NCI-H748 (cell line): ENCODE data around the gene SOX18.
A peak's percentile ranks its signal among the peaks of the same experiment; 100 is the strongest.
"Not testable (repeated sequence)": the region's sequence is repeated elsewhere in the genome, so short reads cannot be mapped to it uniquely, and the experiment has no call there.

Experiments
- DNase-seq: peaks from one replicate; lab custom pipeline; 2025; ENCODE audit not compliant: unreplicated experiment; lab: John Stamatoyannopoulos, UW

SOX18 gene

DNA sequence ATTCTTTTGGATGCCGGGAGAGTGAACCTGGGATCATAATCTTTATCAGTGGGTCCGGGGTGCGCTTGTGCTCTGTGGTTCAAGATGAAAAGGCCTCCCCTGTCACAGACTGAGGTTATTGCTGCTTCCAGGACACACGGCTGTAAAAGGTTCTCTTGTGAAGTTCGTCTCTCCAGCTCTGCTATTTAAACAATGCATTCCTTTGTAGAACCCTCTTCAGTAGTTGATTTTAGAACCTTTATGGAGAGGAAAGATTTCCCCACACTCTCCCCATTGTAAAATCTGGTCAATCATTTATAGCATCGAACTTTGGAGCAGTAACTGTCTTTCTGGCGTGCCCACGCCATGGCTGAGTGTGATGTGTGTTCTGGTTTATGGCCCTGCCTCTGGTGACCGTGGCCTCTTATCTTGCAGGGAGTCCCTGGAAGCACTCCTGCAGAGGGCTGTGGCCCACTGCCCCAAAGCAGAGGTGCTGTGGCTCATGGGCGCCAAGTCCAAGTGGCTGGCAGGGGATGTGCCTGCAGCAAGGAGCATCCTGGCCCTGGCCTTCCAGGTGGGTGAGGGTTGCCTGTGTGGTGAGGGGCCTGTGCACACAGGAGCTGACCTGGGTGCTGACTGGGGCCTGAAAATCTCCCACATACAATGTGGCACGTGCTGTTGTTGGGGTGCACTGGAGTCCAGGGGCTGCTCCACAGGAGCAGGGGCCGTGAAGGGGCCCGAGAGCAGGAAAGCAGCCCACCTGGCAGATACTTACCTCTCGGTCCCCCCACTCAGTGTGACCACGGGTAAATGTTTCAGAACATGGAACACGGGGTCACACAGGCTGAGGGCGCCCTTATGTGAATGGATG lies 25.1 kb downstream of the SOX18 start:
- DNase-seq = no peak

DNA sequence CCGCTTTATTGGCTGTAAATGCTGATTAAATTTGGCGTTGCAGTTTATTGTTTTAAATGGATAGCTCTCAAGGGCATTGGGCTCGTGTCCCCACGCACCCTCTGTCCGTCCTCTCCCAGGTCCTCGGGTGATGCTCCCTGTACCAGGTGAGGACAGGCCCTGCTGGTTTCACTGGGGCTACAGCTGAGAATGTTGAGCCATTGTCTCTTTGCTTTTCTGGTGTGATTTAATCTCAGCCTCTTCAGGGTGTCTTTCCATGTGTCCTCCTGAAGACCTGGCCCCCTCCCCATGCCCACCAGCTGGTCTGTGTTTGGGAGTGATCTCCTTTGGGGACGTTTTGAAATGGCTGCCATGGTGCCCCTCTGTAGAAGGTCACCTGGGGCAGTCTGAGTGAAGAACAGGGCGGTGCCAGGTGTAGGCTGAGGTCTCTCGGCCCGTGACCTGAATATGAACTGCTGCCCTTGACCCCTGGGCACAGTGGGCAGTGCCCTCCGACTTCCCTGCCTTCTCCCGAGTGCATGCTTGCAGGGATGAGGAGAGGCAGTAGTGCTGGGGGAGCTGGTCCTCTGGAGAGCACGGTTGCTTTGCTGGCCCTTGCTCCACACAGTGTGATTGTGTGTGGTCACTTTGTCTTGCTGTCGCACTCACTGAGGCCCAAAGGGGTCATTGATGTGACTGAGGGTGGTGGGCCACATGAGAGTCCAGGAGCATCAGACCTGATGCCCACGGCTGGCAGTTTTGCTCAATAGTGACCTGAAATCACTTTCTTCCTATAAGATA lies 25.9 kb downstream of the SOX18 start:
- no peak for DNase-seq

- no peak for DNase-seq
These were observed 26.6 kb downstream of the SOX18 start for GRCh38 chr20:64022671-64023360.

DNA sequence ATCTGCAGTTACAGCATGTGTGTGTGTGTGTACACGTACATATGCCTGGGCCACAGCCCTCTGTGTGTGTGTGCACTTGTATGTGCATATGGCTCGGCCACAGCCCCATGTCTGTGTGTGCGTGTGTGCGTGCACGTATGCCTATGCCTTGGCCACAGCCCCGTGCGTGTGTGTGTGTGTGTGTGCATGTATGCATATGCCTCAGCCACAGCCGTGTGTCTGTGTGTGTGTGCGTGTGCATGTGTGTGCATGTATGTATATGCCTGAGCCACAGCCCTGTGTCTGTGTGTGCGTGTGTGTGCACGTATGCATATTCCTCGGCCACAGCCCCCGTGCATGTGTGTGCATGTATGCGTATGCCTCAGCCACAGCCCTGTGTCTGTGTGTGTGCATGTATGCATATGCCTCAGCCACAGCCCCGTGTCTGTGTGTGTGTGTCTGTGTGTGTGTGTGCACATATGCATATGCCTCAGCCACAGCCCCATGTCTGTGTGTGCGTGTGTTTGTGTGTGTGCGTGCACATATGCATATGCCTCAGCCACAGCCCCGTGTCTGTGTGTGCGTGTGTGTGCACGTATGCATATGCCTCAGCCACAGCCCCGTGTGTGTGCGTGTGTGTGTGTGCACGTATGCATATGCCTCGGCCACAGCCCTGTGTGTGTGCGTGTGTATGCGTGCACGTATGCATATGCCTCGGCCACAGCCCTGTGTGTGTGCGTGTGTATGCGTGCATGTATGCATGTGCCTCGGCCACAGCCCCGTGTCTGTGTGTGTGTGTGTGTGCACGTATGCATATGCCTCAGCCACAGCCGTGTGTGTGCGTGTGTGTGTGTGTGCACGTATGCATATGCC lies 28.1 kb downstream of the SOX18 start:
- no peak for DNase-seq

GRCh38 chr20:64015635-64016034 lies 33.8 kb downstream of the SOX18 start:
- DNase-seq = no peak

DNA sequence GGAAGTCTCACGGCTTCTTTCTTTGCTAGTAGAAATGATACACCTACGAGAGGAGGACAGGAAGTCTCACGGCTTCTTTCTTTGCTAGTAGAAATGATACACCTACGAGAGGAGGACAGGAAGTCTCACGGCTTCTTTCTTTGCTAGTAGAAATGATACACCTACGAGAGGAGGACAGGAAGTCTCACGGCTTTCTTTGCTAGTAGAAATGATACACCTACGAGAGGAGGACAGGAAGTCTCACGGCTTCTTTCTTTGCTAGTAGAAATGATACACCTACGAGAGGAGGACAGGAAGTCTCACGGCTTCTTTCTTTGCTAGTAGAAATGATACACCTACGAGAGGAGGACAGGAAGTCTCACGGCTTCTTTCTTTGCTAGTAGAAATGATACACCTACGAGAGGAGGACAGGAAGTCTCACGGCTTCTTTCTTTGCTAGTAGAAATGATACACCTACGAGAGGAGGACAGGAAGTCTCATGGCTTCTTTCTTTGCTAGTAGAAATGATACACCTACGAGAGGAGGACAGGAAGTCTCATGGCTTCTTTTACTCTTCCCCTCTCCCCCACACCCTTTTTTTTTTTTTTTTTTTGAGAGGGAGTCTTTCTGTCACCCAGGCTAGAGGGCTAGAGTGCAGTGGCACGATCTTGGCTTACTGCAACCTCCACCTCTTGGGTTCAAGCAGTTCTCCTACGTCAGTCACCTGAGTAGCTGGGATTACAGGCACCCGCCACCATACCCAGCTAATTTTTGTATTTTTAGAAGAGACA lies 36.9 kb downstream of the SOX18 start:
- not testable (repeated sequence) for DNase-seq

DNA sequence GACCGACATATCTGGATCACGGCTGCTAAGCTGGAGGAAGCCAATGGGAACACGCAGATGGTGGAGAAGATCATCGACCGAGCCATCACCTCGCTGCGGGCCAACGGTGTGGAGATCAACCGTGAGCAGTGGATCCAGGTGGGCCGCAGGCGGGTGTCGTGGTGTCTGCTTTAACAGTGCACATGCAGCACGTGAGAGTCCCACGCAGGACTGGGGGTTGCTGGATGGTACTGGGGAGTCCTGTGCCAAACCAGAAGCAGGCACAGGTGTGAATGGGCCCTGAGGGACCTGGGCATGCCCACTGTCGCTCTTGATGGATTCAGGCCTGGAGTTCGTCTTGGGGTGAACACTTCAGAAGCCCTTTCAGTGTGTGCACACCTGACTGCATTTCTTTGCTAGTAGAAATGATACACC lies 38.1 kb downstream of the SOX18 start:
- no peak for DNase-seq

DNA sequence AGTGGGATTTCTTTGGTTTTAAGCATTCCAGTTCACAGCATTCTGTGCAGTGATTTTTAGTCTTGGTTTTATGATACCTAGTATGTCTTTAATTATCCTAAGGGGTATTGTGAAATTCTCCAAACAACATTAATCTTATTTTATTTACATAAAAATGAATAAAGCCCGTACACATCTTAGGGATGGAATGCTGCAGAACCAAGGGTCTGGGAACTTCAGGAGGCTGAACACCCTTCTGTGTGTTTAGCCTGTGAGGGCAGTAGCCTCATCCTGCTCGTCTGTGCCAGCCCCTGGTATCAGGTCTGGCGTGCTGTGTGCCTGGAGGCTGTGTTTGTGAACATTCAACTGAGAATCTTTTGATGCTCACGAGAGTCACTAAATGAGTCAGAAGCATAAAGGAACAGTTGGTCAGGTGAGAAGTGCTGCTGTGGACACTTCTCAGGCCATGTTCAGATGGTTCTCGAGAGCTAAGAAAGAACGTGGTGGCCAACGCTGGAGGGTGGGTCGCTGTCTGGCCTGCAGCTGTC lies 38.7 kb downstream of the SOX18 start:
- DNase-seq = no peak

GRCh38 chr20:64009811-64010387 lies 39.5 kb downstream of the SOX18 start:
- DNase-seq = no peak

DNA sequence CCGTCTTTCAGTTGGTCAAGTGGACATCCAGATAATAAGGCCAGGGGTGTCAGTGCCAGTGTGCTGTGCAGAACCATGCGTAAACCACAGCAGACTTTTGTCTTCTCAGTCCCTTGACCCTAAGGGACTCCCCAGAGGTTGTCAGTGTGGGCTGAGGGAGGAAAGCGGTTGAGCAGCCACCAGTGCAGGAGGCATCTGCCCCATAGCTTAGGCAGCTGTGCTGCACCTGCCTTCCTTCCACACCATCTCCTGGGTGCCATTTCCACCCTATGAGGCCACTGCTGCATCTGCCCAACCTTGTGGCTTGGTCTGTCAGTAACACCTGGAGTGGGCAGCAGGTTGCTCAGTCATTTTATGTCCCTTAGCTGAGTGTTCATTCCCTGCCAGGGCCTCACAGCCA lies 42.5 kb downstream of the SOX18 start:
- DNase-seq = no peak

- no peak for DNase-seq
These were observed 42.9 kb downstream of the SOX18 start for GRCh38 chr20:64006490-64006889.

GRCh38 chr20:64005394-64005793 lies 44.0 kb downstream of the SOX18 start:
- no peak for DNase-seq

DNA sequence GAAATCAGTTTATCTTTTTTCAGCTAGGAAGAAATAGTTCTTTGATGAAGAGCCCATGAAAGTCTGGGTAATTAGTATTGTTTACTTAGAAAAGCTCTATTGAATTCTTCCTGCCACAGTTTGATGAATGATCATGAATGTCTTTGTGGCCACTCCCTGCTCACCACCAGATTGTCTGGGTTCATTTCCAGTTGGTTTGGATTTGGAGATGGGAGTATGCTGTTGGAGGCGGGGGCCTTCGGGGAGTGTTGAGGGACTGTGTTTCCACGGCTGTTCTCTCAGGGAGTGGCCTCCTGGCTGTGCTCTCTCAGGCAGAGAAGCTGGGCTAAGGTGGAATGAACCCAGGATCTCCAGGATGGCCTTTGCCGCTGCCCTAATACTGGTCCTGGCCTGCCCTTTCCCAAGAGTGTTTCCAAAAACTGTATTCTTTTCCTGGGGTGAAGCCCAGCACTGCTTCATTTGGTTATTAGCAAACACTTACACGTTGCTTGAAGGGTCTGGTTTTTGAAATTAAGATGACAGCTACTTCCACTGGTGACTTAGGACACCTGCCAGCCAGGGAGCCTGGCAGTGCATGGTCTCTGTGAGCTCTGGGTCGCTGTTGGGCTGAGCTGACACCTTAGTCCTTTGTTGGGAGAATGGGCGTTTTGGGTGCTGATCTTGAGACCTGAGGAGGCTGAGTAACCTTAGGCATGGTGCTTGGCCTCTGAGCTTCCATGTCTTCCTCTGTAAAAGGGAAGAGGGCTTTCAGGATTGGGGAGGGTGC lies 45.3 kb downstream of the SOX18 start:
- peak; percentile 2 for DNase-seq

GRCh38 chr20:64001607-64002011 lies 47.8 kb downstream of the SOX18 start:
- DNase-seq = no peak

DNA sequence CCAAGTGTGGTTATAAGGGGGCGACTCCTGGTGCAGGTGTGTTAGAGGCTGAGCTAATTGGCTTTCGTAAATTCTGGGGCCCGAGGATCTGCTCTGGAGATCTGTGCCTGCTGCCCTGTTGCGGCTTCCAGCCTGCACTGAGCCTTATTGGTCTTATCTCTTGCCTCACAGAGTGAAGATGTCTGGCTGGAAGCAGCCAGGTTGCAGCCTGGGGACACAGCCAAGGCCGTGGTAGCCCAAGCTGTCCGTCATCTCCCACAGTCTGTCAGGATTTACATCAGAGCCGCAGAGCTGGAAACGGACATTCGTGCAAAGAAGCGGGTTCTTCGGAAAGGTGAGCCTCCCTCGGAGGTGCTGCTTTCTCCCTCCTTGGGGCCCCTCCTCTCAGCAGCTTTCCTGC lies 48.5 kb downstream of the SOX18 start:
- DNase-seq = no peak
